ENCODE data around the gene EXTL2. TPM values are rescaled to one million over a fixed set of nuclear protein-coding genes. Genes with fewer than 3 reads are reported as not detected.

Gene EXTL2
- total RNA-seq, 1 experiment from 2014 or later = 21.1 TPM

Other genes with a start within 250 kb of the EXTL2 start
- 0.17 TPM for gene VCAM1, start 175.1 kb downstream of the EXTL2 start, total RNA-seq (2021; ENCODE audit: unreplicated experiment)
- gene SLC30A7, start 1.2 kb upstream of the EXTL2 start, total RNA-seq (2021; ENCODE audit: unreplicated experiment) = 23.3 TPM
- gene DPH5, start 130.9 kb upstream of the EXTL2 start, total RNA-seq (2021; ENCODE audit: unreplicated experiment) = 55.8 TPM